ENCODE results near the gene ESRRB. TPM values are rescaled to one million over a fixed set of nuclear protein-coding genes. Genes with fewer than 3 reads are reported as not detected.

The ESRRB gene
- polyA plus RNA-seq, 1 of the 3 experiments (the other 2 are of a cell fraction): 0.05 TPM

DNA sequence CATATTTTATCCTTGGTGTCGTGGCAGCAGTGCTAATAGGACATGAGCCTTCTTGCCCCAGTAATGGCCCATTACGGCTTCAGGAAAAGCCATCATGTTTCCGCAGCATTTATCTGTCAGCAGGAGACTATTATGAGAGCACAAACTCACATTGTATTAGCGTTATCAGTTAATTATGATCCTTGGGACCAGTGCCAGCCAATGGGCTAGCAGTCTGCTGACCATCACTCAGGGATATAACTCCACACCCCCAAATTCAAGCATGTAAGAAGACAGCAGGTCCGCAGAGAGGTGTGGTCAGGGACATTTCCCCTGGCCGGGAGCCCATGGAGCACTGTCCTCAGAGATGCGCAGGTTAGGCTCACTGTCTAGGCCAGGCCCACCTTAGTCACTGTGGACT lies 4.9 kb upstream of the ESRRB start:
- ChIA-PET CTCF (interaction anchor here (1.0 to 4.8 kb wide), 4 partner anchors 16 to 321 kb away, joined by 3 to 21 read pairs (median 11); no protein-coding TSS in a partner anchor), POLR2A (no interaction called here)
- Histone ChIP-seq H3K36me3 (replicated peaks in 1 of 2; ENCODE audit: control insufficient read depth in 1 of 2, insufficient read depth in 2 of 2, low read length in 1 of 2) (no peaks in the 10 kb centered on the region), H2AFZ (ENCODE audit: low read depth) (no peak overlapping the region), H3K27me3 (ENCODE audit: insufficient read depth) (peaks cover 54% of the 10 kb centered on the region), H3K27ac (ENCODE audit: low read depth in 2 of 2, low read length in 1 of 2) (no peak overlapping the region), H3K4me1 (ENCODE audit: control insufficient read depth in 1 of 2, insufficient read depth in 2 of 2, low read depth in 1 of 2, low read length in 1 of 2) (peaks cover 0 to 6% of the 10 kb centered on the region in 2 experiments; a peak in 2 of 4 replicates), H4K20me1 (ENCODE audit: insufficient read depth) (no peaks in the 10 kb centered on the region), H3K4me2 (no peak overlapping the region), H3K9me2 (no peaks in the 10 kb centered on the region), H3K9ac (no peak overlapping the region), H3K9me3 (no peaks in the 10 kb centered on the region), H3K79me2 (ENCODE audit: insufficient read depth) (no peaks in the 10 kb centered on the region), H3K4me3 (ENCODE audit: low read depth in 2 of 2, low read length in 1 of 2) (no peak overlapping the region), H3F3A (replicated peaks; ENCODE audit: insufficient read depth) (no peaks in the 10 kb centered on the region)
- TF ChIP-seq, protein P1, sequence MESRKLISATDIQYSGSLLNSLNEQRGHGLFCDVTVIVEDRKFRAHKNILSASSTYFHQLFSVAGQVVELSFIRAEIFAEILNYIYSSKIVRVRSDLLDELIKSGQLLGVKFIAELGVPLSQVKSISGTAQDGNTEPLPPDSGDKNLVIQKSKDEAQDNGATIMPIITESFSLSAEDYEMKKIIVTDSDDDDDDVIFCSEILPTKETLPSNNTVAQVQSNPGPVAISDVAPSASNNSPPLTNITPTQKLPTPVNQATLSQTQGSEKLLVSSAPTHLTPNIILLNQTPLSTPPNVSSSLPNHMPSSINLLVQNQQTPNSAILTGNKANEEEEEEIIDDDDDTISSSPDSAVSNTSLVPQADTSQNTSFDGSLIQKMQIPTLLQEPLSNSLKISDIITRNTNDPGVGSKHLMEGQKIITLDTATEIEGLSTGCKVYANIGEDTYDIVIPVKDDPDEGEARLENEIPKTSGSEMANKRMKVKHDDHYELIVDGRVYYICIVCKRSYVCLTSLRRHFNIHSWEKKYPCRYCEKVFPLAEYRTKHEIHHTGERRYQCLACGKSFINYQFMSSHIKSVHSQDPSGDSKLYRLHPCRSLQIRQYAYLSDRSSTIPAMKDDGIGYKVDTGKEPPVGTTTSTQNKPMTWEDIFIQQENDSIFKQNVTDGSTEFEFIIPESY (IDR thresholded peaks at IDR 0.05; ENCODE audit: borderline replicate concordance, low read depth): no peak
- peak; percentile 25; the same call in 1 of the 2 replicates for TF ChIP-seq GATA2 (CRISPR knock-in tag; IDR thresholded peaks at IDR 0.05)
- DNase-seq: peak; percentile 56
- 8% methylated on average over 4 of the region's 7 CpGs for WGBS (ENCODE audit: low lambda C conversion rate)

DNA sequence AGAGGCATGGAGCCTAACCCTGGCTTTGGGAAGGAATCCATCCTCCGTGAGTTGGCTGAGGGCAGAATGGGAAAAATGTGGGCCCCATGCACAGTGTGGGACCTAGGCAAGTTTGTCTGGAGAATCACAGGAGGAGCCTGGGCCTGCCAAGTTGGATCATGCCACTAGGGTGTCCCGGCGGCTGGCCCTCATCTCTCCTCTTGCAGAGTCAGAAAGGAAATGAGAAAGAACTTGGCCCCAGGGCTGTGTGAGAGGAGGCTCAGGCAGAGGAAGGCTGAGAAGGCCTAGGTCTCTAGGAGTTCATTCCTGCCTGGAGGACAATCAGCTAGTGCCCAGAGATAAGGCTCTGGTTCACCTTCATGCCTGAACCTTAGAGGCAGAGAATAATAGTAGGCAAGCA lies 2.5 kb upstream of the ESRRB start:
- H3K27ac ChIP-seq (ENCODE audit: low read depth in 2 of 2, low read length in 1 of 2): no peak overlapping the region
- H2AFZ ChIP-seq (ENCODE audit: low read depth): no peak overlapping the region
- H3K4me1 ChIP-seq (ENCODE audit: control insufficient read depth in 1 of 2, insufficient read depth in 2 of 2, low read depth in 1 of 2, low read length in 1 of 2): peaks cover 3 to 9% of the 10 kb centered on the region in 2 experiments; a peak in 3 of 4 replicates
- no peaks in the 10 kb centered on the region for H3K9me2 ChIP-seq
- peaks cover 78% of the 10 kb centered on the region for H3K27me3 ChIP-seq (ENCODE audit: insufficient read depth)
- no peak overlapping the region for H3K4me3 ChIP-seq (ENCODE audit: low read depth in 2 of 2, low read length in 1 of 2)
- TF ChIP-seq CHD2 (IDR thresholded peaks at IDR 0.05; ENCODE audit: low read length, partially characterized antibody) (no peak), MXI1 (IDR thresholded peaks at IDR 0.05; ENCODE audit: low read depth, low read length) (no peak), TEAD4 (IDR thresholded peaks at IDR 0.05; ENCODE audit: borderline replicate concordance, insufficient read depth) (no peak), NRF1 (IDR thresholded peaks at IDR 0.05; ENCODE audit: low read depth, low read length) (no peak), GATA2 (CRISPR knock-in tag; IDR thresholded peaks at IDR 0.05) (no peak)
- TF ChIP-seq, protein P2, sequence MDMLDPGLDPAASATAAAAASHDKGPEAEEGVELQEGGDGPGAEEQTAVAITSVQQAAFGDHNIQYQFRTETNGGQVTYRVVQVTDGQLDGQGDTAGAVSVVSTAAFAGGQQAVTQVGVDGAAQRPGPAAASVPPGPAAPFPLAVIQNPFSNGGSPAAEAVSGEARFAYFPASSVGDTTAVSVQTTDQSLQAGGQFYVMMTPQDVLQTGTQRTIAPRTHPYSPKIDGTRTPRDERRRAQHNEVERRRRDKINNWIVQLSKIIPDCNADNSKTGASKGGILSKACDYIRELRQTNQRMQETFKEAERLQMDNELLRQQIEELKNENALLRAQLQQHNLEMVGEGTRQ (IDR thresholded peaks at IDR 0.05; ENCODE audit: borderline replicate concordance, low read depth, low read length): no peak
- H3K79me2 ChIP-seq (ENCODE audit: insufficient read depth): no peaks in the 10 kb centered on the region
- no peak for DNase-seq
- H3K36me3 ChIP-seq (replicated peaks in 1 of 2; ENCODE audit: control insufficient read depth in 1 of 2, insufficient read depth in 2 of 2, low read length in 1 of 2): no peaks in the 10 kb centered on the region
- H3K4me2 ChIP-seq: no peak overlapping the region
- no peaks in the 10 kb centered on the region for H3K9me3 ChIP-seq
- H4K20me1 ChIP-seq (ENCODE audit: insufficient read depth): no peaks in the 10 kb centered on the region
- H3K9ac ChIP-seq: no peak overlapping the region
- ChIA-PET CTCF (interaction anchor here (1.0 to 4.8 kb wide), 5 partner anchors 14 to 323 kb away, joined by 3 to 21 read pairs (median 5); no protein-coding TSS in a partner anchor), POLR2A (interaction anchor here (0.6 kb wide), 1 partner anchor 20 kb away, joined by 3 read pairs; no protein-coding TSS in a partner anchor)
- H3F3A ChIP-seq (replicated peaks; ENCODE audit: insufficient read depth): no peaks in the 10 kb centered on the region
- WGBS (ENCODE audit: low lambda C conversion rate): 73% methylated on average over 1 of the region's 3 CpGs
